GM21529 (cell line): ENCODE measurements around the gene BEST1.
"Not testable (repeated sequence)": the region's sequence is repeated elsewhere in the genome, so short reads cannot be mapped to it uniquely, and the experiment has no call there.

ENCODE experiments used
- ATAC-seq: cut with Tn5 transposase; IDR thresholded peaks from one replicate; pipeline ENCODE4 v1.9.1; 2021; ENCODE audit not compliant: unreplicated experiment

Gene BEST1

DNA sequence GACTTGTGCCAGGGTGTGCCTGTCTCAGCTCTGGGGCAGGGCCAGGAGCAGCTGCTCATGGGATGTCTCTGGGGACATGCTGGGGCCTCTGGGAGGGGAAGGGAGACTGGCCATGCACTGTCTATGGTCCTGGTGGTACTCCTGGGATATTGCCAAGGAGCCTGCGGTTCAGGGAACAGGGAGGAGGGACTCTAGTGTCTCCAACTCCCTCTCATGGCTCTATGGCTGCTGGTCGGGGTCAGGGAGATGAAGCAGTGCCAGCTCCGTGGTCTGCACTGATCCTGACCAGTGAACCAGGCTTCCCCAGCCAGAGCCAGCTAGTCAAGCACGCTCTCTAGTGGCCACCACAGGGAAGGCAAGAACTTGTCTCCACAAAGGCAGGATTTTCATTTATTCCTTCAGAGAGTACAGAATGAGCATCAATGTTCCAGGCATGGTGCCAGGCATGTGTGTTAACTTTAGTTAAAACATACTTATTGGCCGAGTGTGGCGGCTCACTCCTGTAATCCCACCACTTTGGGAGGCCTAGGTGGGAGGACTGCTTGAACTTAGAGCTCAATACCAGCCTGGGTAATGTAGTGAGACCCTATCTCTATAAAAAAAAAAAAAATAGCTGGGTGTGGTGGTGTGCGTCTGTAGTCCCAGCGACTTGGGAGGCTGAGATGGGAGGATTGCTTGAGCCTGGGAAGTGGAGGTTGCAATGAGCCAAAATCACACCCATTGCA, 2.5 kb upstream of the BEST1 start:
- no peak for ATAC-seq

DNA sequence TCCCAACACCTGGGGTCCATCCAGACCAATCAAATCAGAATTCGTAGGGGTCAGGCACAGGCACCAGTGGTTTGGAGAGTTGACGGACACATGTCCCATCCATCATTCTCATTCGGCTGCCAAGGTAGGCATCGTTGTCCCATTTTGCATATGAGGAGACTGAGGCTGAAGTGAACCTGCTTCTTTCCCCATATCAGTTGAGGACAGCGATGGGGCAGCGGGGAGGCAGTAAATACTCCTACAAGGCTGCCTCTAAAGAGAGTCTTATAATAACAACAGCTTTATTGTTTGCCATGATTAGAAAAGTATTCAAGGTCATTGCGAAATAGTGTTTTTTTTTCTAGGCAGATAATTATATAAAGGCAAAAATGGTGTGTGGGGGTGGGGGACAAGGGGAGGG, 1.6 kb upstream of the BEST1 start:
- ATAC-seq = no peak

DNA sequence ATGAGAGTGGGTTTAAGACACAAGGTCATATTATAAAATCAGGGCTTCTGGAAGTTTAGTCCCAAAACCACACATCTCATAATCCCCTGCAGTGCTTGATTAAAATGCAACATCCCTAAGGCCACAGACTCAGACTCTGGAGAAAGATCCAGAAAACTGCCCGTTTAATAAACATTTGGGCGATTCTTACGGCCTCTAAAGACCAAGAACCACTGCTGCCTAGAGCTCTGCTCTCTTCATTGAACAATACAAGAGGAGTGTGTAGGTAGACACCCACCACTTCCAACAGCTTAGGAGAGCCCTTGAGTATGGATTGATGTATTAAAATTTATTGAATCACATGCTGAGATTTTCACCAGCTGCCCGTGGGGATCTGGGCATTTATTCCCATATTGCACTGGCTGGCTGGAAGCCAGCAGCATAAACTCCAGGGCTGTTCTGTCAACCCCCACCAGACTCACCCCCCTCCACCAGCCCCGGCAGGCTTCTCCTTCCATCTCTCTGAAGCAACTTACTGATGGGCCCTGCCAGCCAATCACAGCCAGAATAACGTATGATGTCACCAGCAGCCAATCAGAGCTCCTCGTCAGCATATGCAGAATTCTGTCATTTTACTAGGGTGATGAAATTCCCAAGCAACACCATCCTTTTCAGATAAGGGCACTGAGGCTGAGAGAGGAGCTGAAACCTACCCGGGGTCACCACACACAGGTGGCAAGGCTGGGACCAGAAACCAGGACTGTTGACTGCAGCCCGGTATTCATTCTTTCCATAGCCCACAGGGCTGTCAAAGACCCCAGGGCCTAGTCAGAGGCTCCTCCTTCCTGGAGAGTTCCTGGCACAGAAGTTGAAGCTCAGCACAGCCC, 749 bp upstream of the BEST1 start:
- ATAC-seq = no peak

DNA sequence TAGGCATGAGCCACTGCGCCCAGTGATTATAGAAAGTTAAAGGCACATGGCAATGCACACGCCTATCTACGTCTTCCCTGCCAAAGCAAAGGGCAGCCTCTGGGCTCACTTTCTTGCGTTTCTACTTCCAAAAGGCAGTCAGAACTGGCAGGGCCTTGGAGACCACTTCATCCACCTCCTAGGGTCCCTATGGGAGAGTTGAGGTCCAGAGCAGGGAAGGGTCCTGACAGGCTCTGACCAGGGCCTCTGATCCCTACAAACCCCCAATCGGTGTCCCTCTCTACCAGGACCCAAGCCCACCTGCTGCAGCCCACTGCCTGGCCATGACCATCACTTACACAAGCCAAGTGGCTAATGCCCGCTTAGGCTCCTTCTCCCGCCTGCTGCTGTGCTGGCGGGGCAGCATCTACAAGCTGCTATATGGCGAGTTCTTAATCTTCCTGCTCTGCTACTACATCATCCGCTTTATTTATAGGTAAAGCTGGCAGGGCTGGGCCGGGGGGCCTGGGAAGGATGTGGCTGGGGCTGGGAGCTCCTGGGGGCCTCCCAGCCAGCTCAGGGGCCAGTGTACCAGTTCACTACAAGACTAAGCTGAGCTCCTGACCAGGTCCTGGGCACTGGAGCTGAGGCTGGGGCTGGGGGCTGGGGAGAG, 1.5 kb downstream of the BEST1 start:
- ATAC-seq = no peak

DNA sequence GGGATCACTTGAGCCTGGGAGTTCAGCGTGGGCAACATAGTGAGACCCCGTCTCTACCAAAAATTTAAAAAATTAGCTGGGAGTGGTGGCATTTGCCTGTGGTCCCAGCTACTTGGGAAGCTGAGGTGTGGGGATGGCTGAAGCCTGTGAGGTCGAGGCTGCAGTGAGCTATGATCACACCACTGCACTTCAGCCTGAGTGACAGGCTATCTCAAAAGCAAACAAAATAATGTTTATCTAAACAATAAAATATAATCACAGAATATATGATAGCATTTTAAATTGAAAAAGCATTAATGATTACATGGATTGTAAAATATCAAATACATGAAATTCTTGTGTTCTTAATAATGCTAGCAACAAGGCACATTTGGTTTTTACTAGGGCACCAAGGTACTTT, 2.7 kb downstream of the BEST1 start:
- no peak for ATAC-seq

DNA sequence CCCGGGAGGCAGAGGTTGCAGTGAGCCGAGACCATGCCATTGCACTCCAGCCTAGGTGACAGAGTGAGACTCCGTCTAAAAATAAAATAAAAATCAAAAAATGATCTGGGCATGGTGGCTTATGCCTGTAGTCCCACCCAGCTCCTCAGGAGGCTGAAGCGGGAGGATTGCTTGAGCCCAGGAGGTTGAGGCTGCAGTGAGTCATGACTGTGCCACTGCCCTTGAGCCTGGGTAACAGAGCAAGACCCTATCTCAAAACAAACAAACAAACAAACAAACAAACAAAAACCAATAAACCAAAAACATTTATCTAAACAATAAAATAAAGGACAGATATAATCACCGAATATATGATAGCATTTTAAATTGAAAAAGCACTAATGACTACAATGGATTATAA, 3.5 kb downstream of the BEST1 start:
- ATAC-seq = not testable (repeated sequence)

DNA sequence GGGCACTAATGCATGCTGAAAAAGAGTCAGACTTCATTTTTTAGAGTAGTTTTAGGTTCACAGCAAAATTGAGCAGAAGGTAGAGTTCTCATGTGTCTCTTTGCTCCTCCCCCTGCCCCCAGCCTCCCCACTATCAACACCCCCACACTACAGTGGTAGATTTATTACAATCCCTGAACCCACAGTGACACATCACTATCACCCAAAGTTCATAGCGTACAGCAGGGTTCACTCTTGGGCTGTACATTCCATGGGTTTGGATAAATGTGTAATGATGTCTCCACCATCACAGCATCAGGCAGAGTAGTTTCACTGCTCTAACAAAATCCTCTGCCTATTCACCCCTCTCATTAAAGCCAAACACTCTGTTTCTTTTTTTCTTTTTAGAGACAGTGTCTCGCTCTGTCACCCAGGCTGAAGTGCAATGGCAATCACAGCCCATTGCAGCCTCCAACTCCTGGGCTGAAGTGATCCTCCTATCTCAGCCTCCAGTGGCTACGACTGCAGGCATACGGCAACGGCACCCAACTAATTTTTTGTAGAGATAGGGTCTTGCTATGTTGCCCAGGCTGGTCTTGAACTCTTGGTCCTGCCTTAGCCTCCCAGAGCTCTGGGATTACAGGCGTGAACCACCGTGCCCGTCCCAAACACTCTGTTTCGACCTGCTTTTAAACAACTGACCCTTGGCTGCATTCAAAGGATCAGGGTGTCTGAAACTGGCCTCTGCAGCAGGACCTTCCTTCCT, 4.1 kb downstream of the BEST1 start:
- no peak for ATAC-seq

DNA sequence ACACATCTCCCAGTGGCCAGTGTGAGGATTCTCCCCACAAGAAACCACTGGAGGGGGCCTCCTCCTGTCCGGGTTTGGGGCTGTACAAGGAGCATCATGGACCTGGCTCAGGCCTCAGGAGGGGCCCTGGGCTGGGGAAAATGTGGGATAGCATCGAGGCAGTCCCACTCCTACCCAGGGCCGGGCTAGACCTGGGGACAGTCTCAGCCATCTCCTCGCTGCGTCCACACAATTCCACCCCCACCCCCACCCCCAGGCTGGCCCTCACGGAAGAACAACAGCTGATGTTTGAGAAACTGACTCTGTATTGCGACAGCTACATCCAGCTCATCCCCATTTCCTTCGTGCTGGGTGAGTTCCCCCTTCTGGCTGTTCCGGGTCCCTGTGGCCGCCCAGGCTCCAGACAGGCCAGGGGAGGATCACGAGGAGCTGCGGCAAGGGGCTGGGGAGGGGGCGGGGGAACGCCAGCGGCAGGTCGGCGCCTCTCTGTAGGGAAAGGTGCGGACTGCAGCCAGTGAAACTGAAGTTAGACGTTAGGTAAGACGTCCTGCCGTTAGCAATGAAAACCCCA, 4.8 kb downstream of the BEST1 start:
- ATAC-seq = no peak

DNA sequence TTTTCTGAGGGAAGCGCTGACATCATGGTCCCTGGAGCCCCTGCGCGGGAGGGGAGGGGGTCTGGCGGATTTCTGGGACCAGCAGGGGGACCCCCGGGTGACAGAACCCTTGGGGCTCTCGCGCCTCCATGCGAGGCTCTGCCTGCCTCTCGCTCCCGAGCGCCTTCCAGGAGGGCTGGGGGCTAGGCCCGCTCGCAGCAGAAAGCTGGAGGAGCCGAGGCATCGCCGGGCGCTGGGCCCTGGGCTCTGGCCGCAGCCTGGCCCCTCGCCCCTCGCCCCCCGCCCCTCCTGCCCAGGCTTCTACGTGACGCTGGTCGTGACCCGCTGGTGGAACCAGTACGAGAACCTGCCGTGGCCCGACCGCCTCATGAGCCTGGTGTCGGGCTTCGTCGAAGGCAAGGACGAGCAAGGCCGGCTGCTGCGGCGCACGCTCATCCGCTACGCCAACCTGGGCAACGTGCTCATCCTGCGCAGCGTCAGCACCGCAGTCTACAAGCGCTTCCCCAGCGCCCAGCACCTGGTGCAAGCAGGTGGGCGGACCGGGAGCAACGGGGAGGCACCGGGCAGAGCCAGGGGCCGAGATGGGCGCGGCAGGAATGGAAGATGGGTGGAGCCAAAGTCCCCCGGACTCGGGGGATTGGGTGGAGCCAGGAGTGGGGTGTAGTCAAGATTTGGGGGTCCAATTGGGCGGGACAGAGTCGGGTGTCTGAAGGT, 5.4 kb downstream of the BEST1 start:
- ATAC-seq = no peak

DNA sequence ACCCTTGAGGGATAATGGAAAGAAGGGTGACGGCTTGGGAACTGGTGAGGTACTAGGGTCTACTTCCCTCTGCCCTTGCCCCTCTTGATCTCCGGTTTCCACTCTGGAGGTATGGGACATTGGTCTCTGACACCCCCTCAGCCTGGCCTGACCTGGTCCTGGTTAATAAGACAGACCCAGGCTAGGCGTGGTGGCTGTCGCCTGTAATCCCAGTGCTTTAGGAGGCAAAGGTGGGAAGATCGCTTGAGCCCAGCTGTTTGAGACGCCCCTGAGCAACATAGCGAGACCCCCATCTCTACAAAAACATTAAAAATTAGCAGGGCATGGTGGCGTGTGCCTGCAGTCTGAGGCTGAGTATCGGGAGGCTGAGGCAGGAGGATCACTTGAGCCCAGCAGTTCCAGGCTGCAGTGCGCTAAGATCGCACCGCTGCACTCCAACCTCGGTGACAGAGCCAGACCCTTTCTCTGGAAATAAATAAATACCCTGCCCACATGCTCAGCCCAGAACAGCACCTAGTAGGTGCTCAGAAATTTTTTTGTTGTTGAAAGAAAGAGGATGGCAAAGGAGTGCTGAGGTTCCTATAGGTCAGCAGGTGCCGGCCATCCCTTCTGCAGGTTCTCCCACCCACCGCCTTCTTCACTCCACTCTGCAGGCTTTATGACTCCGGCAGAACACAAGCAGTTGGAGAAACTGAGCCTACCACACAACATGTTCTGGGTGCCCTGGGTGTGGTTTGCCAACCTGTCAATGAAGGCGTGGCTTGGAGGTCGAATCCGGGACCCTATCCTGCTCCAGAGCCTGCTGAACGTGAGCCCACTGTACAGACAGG, 6.3 kb downstream of the BEST1 start:
- ATAC-seq = no peak

DNA sequence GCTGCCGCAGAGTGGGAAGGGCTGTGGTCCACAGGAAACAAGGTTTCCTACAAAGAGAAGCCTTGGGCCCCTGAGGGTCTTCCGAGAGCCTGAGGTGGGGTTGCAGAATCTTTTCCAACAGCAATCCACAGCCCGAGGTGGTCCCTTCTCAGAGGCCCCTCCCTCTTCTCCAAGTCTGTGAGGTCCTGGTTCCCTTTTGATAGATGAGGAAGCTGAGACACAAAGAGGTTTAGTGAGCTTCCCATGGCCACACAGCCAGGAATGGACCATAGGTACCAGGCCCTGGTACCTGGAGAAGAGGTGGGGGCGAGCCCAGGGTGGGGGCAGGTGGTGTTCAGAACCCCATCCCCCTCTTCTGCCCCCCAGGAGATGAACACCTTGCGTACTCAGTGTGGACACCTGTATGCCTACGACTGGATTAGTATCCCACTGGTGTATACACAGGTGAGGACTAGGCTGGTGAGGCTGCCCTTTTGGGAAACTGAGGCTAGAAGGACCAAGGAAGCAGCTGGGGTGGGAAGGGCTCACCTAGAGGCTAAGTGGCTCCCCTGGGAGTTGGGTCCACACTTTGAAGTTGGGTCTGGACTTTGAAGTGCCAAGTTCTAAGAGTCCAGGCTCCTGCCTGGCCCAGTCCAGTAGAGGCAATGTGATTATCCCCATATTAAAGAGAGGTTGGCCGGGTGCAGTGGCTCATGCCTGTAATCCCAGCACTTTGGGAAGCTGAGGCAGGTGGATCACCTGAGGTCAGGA, 7.0 kb downstream of the BEST1 start:
- no peak for ATAC-seq

DNA sequence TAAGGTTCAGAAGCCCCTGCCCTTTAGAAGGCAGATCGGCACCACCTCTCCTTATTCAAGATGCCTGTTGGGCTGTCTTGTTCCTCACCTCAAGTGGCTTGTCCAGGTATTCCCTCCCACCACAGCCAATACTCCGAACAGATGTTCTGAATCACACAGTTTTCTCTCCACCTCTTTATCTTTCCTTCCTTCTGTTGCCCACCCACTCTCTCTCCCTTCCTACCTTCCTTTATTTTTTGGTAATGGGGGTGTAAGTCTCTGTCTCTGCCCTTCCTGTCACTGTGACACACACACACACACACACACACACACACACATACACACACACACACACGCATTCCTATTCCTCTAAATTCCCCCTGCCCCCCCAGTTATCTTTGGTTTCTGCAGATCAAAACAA, 8.4 kb downstream of the BEST1 start:
- ATAC-seq = no peak

DNA sequence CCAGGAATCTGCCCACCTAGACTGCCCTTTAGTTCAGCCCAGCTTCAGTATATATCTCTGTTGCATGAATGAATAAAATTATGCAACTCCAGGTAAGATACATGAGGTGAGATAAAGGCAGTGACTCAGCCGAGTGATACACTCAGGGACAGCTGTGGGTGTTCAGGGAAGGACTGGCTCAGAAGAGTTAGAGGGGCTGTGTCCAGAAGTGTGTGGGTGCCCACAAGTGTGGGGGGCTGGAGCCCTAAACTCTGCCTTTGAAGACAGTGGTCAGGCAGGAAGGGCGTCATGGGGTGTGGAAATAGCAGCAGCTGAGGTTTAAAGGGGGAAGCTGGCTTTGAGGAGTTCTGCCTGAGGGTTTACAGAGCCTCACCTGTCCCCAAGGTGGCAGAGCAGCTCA, 9.0 kb downstream of the BEST1 start:
- ATAC-seq = no peak

DNA sequence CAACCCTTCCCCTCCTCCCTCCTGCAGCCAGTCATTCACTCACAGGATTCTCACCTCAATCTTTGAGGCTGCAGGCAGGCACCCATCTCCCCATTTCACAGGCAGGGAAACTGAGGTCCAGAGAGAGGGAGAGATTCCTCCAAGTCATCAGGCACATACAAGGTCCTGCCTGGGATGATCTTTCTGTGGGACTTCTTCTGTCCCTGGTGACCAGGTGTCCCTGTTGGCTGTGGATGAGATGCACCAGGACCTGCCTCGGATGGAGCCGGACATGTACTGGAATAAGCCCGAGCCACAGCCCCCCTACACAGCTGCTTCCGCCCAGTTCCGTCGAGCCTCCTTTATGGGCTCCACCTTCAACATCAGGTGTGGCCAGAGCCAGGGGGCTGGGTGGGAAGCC, 9.5 kb downstream of the BEST1 start:
- no peak for ATAC-seq

DNA sequence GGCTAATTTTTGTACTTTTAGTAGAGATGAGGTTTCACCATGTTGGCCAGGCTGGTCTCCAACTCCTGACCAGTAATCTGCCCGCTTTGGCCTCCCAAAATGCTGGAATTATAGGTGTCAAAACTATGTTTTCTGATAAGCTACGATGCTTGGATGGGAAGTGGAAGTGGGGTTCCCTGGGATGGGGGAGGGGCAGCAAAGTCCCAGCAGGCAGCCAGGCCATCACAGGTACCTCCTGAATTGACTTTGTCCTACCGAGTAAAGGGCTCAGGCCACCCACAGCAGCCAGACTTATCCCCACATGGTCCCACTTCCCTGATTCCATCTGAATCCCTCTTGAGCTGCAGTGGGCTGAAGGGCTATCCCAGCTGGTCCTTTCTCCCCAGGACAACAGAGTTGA, 10.4 kb downstream of the BEST1 start:
- no peak for ATAC-seq

DNA sequence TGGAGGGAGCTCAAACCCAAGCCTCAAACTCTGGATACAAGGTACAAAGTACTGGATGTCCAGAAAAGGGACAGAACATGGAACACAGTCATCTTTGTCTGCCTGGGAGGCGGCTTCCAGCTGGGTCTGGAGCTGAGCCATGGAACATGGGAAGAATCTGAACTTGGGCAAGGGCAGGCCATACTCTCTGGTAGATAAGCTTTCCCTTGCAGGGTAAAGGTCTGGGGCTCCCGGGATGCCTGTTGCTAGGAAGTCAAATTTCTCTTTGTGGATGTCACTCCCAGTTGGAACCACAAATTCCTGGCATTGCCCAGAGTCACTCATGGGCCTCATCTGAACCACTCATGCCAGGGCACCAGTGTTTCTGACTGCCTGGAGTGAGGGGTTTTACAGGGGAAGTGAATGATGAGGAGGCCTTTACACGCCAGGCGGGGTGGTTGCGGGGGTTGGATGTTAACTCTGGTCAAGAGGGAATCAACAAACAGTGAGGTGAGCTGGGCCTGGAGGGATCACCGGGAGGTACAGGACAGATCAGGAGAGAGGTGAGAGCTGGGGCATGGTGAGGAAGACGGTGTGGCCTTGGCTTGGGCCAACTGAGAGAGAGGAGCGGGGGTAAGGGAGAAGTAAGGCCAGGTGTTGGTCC, 11.5 kb downstream of the BEST1 start:
- no peak for ATAC-seq

DNA sequence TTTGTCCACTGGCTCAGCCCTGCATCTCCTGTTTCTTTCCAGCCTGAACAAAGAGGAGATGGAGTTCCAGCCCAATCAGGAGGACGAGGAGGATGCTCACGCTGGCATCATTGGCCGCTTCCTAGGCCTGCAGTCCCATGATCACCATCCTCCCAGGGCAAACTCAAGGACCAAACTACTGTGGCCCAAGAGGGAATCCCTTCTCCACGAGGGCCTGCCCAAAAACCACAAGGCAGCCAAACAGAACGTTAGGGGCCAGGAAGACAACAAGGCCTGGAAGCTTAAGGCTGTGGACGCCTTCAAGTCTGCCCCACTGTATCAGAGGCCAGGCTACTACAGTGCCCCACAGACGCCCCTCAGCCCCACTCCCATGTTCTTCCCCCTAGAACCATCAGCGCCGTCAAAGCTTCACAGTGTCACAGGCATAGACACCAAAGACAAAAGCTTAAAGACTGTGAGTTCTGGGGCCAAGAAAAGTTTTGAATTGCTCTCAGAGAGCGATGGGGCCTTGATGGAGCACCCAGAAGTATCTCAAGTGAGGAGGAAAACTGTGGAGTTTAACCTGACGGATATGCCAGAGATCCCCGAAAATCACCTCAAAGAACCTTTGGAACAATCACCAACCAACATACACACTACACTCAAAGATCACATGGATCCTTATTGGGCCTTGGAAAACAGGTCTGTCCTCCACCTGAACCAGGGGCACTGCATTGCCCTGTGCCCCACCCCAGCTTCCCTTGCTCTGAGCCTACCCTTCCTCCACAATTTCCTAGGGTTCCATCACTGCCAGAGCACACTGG, 12.3 kb downstream of the BEST1 start:
- no peak for ATAC-seq

DNA sequence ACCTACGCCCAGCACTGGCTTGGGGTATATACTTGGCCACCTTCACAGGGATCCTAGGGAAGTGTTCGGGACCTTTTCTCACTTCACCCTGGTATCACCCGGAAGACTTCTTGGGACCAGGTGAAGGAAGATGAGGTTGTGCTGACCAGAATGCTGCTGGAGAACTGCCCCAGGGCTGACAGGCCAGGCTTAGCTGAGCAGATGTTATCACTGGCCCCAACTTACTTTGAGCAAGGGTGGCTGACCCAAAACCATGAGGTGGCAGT, 12.8 kb downstream of the BEST1 start:
- no peak for ATAC-seq
